ENCODE results near the gene COBL.
"Not testable (repeated sequence)": the region's sequence is repeated elsewhere in the genome, so short reads cannot be mapped to it uniquely, and the experiment has no call there.

Gene COBL

GRCh38 chr7:51229620-51230323 lies 86.8 kb downstream of the COBL start:
- no peak for DNase-seq

- DNase-seq = no peak
Observed at GRCh38 chr7:51229106-51229537, 87.5 kb downstream of the COBL start.

DNA sequence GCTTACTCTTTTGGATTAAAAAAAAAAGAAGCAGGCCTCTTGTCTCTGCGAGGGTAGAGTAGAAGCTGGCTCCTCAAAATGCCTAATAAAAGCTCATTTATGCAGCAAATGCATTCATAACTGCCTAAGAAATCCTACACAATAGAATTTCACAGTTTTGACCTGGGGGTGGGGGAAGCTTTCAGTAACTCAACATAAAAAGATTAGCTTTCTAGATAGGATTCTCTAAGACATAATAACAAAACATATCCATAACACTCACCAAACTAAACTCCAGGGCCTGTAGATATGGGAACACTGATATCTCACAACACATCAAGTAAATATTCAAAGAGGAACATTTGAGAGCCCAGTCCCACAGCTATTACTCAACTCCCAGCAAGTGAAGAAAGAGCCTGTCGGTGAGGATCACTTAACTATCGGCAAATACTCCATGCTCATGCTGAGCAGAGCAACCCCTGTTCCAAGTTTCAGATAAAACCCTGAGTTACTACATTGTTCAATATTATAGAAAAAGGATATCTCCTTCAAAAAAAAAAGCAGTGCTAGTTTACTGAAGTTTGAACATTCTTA lies 88.1 kb downstream of the COBL start:
- DNase-seq = no peak

DNA sequence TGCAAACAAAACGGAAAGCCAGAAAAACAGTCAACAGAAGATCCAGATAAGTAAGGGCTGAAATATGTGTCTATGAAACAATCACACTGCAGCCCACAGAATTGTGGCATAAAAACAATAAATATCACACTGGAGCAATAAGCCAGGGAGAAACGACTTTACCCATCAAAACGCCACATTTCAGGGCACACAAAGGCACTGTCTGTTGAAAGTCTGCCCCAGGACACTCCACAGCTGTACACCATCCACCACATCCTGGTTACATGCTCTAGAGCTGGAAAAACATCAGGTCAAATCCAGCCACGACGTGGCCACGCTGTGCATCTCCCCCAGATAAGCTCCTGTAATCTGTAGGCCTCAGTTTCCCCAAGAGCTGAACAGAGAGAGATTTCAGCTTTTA lies 88.7 kb downstream of the COBL start:
- no peak for DNase-seq

DNA sequence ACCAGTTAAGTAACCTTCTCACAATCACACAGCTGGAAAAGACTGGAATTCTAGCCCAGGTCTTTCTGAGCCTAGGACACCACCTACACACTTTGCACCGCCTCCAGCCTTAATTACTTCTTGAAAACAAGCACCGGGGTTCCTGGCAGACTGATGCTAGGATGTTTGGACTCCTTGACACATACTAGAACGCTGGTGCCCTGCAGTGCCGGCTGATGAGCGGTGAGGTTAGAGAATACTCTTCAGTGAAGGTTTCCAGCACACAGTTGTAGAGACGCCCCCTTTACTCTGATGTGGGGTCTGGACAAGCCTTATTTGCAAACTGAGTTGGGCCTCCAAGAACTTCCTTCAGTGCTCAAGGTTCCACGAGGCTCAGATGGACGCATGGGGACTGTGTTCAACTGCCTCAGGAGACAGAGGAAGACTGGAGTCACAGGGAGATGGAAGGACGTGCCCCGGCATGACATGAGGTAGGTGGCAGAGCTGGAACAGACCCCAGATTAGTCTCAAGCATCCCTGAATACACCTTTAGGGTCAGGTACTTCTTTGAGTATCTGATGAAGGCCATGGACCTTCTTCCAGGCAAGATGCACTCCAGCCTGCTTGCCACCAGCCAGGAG lies 89.6 kb downstream of the COBL start:
- DNase-seq = no peak

GRCh38 chr7:51226063-51226755 lies 90.4 kb downstream of the COBL start:
- DNase-seq = no peak

DNA sequence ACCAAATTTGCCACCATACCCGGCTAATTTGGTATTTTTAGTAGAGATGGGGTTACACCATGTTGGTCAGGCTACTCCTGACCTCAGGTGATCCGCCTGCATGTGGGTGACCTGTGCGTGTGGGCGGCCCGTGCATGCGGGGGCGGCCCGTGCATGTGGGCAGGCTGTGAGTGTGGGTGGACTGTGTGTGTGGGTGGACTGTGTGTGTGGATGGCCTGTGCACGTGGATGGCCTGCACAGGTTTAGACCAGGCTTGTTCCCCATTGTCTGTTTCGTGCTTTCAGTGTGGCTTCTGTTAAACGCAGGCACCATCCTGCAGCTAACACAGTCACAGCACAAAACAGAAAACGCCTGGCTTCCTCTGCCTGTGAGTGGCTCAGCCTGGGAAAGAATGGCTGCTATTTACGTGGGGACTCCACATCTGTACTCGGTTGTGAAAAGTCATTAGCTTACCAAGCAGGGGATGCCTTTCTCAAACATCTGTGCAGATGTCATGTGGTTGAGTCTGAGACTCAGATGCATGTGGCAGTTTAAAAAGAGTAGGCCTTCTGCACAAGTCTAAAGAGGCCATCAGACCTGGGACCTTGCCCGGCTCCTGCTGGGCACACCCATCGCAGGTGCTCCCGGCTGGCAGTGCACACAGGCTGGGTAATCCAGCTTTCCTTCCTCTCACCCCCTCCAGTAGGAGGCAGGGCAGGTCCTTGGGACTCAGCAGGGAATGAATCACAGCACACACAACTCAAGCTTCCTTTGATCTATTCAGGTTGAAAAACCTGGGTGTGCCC lies 91.6 kb downstream of the COBL start:
- DNase-seq = no peak

- no peak for DNase-seq
Observed at GRCh38 chr7:51223505-51223904, 93.1 kb downstream of the COBL start.

- DNase-seq = no peak
Observed at GRCh38 chr7:51222916-51223315, 93.7 kb downstream of the COBL start.

DNA sequence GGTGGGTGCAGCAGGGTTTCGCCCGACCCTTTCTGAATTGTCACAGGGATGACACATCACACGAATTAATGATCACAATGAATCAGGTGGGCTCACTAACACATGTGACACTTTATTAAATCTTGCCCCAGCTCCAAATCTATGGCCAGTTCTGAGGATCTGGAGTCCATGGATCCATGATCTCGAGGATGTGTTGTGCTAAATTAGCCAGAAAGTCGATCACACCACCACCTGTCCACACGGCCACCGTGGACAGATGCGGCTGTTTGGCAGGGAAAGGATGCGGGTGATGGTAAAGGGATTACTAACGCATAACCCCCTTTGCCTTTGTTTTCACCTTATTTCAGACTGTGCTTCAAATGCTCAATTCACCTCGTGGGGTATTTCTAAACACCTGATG lies 96.4 kb downstream of the COBL start:
- DNase-seq = no peak

GRCh38 chr7:51219261-51219988 lies 97.2 kb downstream of the COBL start:
- no peak for DNase-seq

GRCh38 chr7:51217804-51218203 lies 98.8 kb downstream of the COBL start:
- no peak for DNase-seq

GRCh38 chr7:51214098-51214497 lies 102.5 kb downstream of the COBL start:
- DNase-seq = no peak

- no peak for DNase-seq
Observed at GRCh38 chr7:51213618-51214017, 103.0 kb downstream of the COBL start.

GRCh38 chr7:51210766-51211165 lies 105.8 kb downstream of the COBL start:
- DNase-seq = no peak

- no peak for DNase-seq
Observed at GRCh38 chr7:51209426-51209825, 107.2 kb downstream of the COBL start.

GRCh38 chr7:51208125-51208524 lies 108.5 kb downstream of the COBL start:
- DNase-seq = not testable (repeated sequence)

GRCh38 chr7:51198654-51199053 lies 118.0 kb downstream of the COBL start:
- DNase-seq = no peak

GRCh38 chr7:51190969-51191368 lies 125.6 kb downstream of the COBL start:
- DNase-seq = no peak

GRCh38 chr7:51189777-51190176 lies 126.8 kb downstream of the COBL start:
- no peak for DNase-seq

- DNase-seq = no peak
Observed at GRCh38 chr7:51188987-51189386, 127.6 kb downstream of the COBL start.

GRCh38 chr7:51187941-51188340 lies 128.7 kb downstream of the COBL start:
- DNase-seq = no peak
